Astrocyte of the spinal cord (primary cell): ENCODE results near the gene HIVEP1.

Experiments
- DNase-seq: peaks from one replicate; pipeline ENCODE4 v3.0.0; 2011; ENCODE audit warnings: low read depth, low spot score
- H3K4me3 ChIP-seq: 2 replicates; pipeline ENCODE4 v1.5.1; 2011; ENCODE audit warnings: low read depth, mild to moderate bottlenecking, low read length, moderate library complexity
- CTCF ChIP-seq: IDR thresholded peaks from 2 replicates; pipeline ENCODE4 v1.5.1; 2012; ENCODE audit warnings: low read depth, mild to moderate bottlenecking, low read length, inconsistent platforms
- in situ Hi-C: cut with HindIII; loops from 2 replicates; pipeline ENCODE4 v1.10.0; 2017; ENCODE audit warnings: low sequenced_read_pairs

HIVEP1 gene

GRCh38 chr6:12012038-12012557 lies at the start of gene HIVEP1:
HIVEP1 (plus strand) TSS chr6:12012312; CDS start chr6:12015629, 3,317 bp downstream.
- TF ChIP-seq CTCF = no peak
- in situ Hi-C loops = no loop called here
- peak within 1 kb of the TSS; percentile 86 for H3K4me3 ChIP-seq
- no peak for DNase-seq

- no peak overlapping the region for H3K4me3 ChIP-seq
- no peak for TF ChIP-seq CTCF
- no peak for DNase-seq
- in situ Hi-C loops = no loop called here
Measured at GRCh38 chr6:11963756-11964500, 48.2 kb upstream of the HIVEP1 start.

GRCh38 chr6:11964729-11965335 lies 47.3 kb upstream of the HIVEP1 start:
- TF ChIP-seq CTCF = no peak
- DNase-seq = no peak
- H3K4me3 ChIP-seq = no peak overlapping the region
- in situ Hi-C loops = no loop called here

GRCh38 chr6:11965499-11965898 lies 46.6 kb upstream of the HIVEP1 start:
- no peak for DNase-seq
- no peak overlapping the region for H3K4me3 ChIP-seq
- TF ChIP-seq CTCF = no peak
- in situ Hi-C loops = no loop called here

GRCh38 chr6:11968241-11968806 lies 43.8 kb upstream of the HIVEP1 start:
- no peak for DNase-seq
- TF ChIP-seq CTCF = no peak
- no peak overlapping the region for H3K4me3 ChIP-seq
- in situ Hi-C loops = no loop called here

- DNase-seq = peak; percentile 62
- TF ChIP-seq CTCF = no peak
- in situ Hi-C loops = no loop called here
- no peak overlapping the region for H3K4me3 ChIP-seq
Measured at GRCh38 chr6:11969092-11969491, 43.0 kb upstream of the HIVEP1 start.
